ENCODE data around the gene CMAS. TPM values are rescaled to one million over a fixed set of nuclear protein-coding genes. Genes with fewer than 3 reads are reported as not detected.
"Not testable (repeated sequence)": the region's sequence is repeated elsewhere in the genome, so short reads cannot be mapped to it uniquely, and the experiment has no call there.

CMAS gene
- total RNA-seq, 6 experiments from 2014 or later, result 20.8 to 44.1 (median 27.6) TPM

- no peaks in the 10 kb centered on the region for H3K4me1 ChIP-seq
- DNase-seq, result no peak
- H3K36me3 ChIP-seq, result no peaks in the 10 kb centered on the region
- intact Hi-C loops (cut with DNase I), result no loop called here
- no peak for TF ChIP-seq POLR2A (IDR thresholded peaks at IDR 0.05)
- TF ChIP-seq CTCF (IDR thresholded peaks at IDR 0.05), result peak; percentile 43 to 65 (median 60)
- no peak overlapping the region for H3K4me3 ChIP-seq
- ATAC-seq, result peak; percentile 40 to 50 (median 44)
- 24% methylated on average over 6 of the region's 6 CpGs for WGBS (ENCODE audit: insufficient coverage, low coverage, low lambda C conversion rate, missing lambda C conversion rate)
- no peaks in the 10 kb centered on the region for H3K9me3 ChIP-seq
- H3K27ac ChIP-seq, result no peak overlapping the region
- no peaks in the 10 kb centered on the region for H3K27me3 ChIP-seq
These were observed 27.2 kb upstream of the CMAS start for GRCh38 chr12:22018860-22019259.

GRCh38 chr12:22023489-22023888, 22.5 kb upstream of the CMAS start:
- H3K9me3 ChIP-seq; H3K36me3 ChIP-seq; DNase-seq; H3K4me3 ChIP-seq; intact Hi-C loops (cut with DNase I); ATAC-seq; H3K27me3 ChIP-seq; H3K27ac ChIP-seq; H3K4me1 ChIP-seq: not testable (repeated sequence)

- no peaks in the 10 kb centered on the region for H3K36me3 ChIP-seq
- DNase-seq (no peak), ATAC-seq (no peak)
- no peaks in the 10 kb centered on the region for H3K27me3 ChIP-seq
- intact Hi-C loops (cut with DNase I), result no loop called here
- 90% methylated on average over 2 of the region's 2 CpGs for WGBS (ENCODE audit: insufficient coverage, low coverage, low lambda C conversion rate, missing lambda C conversion rate)
- H3K4me1 ChIP-seq, result no peaks in the 10 kb centered on the region
- no peak overlapping the region for H3K4me3 ChIP-seq
- H3K9me3 ChIP-seq, result no peaks in the 10 kb centered on the region
- TF ChIP-seq CTCF (IDR thresholded peaks at IDR 0.05), result no peak
- no peak for TF ChIP-seq POLR2A (IDR thresholded peaks at IDR 0.05)
- H3K27ac ChIP-seq, result no peak overlapping the region
These were observed 16.5 kb upstream of the CMAS start for GRCh38 chr12:22029491-22029890.

- no peak for DNase-seq
- H3K27me3 ChIP-seq, result no peaks in the 10 kb centered on the region
- no peaks in the 10 kb centered on the region for H3K36me3 ChIP-seq
- no peaks in the 10 kb centered on the region for H3K9me3 ChIP-seq
- no peak overlapping the region for H3K4me3 ChIP-seq
- WGBS (ENCODE audit: insufficient coverage, low coverage, low lambda C conversion rate, missing lambda C conversion rate), result no CpG with 5 or more reads among the region's 1 CpG
- ATAC-seq, result no peak
- H3K27ac ChIP-seq, result no peak overlapping the region
- H3K4me1 ChIP-seq, result peaks cover 0 to 3% (median 0%) of the 10 kb centered on the region in 4 donors
- no peak for TF ChIP-seq CTCF (IDR thresholded peaks at IDR 0.05)
- no peak for TF ChIP-seq POLR2A (IDR thresholded peaks at IDR 0.05)
- intact Hi-C loops (cut with DNase I), result no loop called here
These were observed 16.0 kb upstream of the CMAS start for GRCh38 chr12:22029991-22030390.

- TF ChIP-seq POLR2A (IDR thresholded peaks at IDR 0.05) (no peak), CTCF (IDR thresholded peaks at IDR 0.05) (no peak)
- H3K27ac ChIP-seq, result no peak overlapping the region
- H3K27me3 ChIP-seq, result no peaks in the 10 kb centered on the region
- H3K9me3 ChIP-seq, result no peaks in the 10 kb centered on the region
- H3K4me1 ChIP-seq, result peaks cover 0 to 4% (median 0%) of the 10 kb centered on the region in 4 donors
- intact Hi-C loops (cut with DNase I), result no loop called here
- DNase-seq, result no peak
- ATAC-seq, result no peak
- no peak overlapping the region for H3K4me3 ChIP-seq
- H3K36me3 ChIP-seq, result no peaks in the 10 kb centered on the region
These were observed 13.3 kb upstream of the CMAS start for GRCh38 chr12:22032732-22033131.
